ENCODE results near the gene IQCC.

IQCC gene

GRCh38 chr1:32256473-32257226 lies 51.2 kb downstream of the IQCC start:
- DNase-seq (ENCODE audit: low read depth in 2 of 2): no peak

DNA sequence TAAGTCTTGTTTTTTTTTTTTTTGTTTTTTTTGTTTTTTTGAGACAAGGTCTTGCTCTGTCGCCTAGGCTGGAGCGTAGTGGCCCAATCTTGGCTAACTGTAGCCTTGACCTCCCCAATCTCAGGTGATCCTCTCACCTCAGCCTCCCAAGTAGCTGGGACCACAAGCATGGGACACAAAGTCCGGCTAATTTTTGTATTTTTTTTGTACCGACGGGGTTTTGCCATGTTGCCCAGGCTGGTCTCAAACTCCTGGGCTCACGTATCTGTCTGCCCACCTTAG lies 51.7 kb downstream of the IQCC start:
- DNase-seq (ENCODE audit: low read depth in 2 of 2): no peak

Data from fibroblast of skin of left quadriceps (primary cell).